Heart left ventricle (tissue), 13 donors: ENCODE measurements around the gene ARHGAP19.

Source experiments
- POLR2A ChIP-seq, 2 donors: fragments of 450-650 bp; IDR thresholded peaks; one replicate each; pipeline ENCODE4 v1.6.1; 2017; ENCODE audit warnings: antibody characterized with exemption in 2 of 2, mild to moderate bottlenecking in 2 of 2, moderate library complexity in 2 of 2
- TF ChIP-seq, protein P1 (sequence below), 12 donors: fragments of 200-600 bp; sonication (generic) in 4 of 12; IDR thresholded peaks; one replicate each; pipeline versions ENCODE4 v1.5.0 to v1.8.0; 2018 to 2022; ENCODE audit warnings: antibody characterized with exemption in 12 of 12, mild to moderate bottlenecking in 5 of 12
- donor health status: ischemic (EF 13 %, LVEDD 7.1; RV severe dilation, severe dysfunction).
- donor health status: DM: no; HTN: yes; CAD: no.
- donor health status: DM: no; HTN: no; CAD: no.
- donor health status: ischemic (EF 25% LVEDD 6.9; RV normal size, moderate dysfunction).
- donor health status: ischemic (EF 25% LVEDD 5.7; RV mildly dilated, moderate dysfunction).
- donor health status: ischemic (EF 35%, LVEDD 5.7; RV mildly dilated, moderate dysfunction).
- donor health status: nonischemic (EF 11% LVEDD 7.7; RV severe dilation, severe dysfunction).
- donor health status: DM: yes; HTN: yes; CAD: no.
- donor health status: PGD.
- donor health status: ischemic (EF 29% LVEDD 5.4; RV normal size, mild dysfunction).
- donor health status: nonischemic (EF 23%, LVEDD 6.1; RV moderate dilation, normal function).

DNA sequence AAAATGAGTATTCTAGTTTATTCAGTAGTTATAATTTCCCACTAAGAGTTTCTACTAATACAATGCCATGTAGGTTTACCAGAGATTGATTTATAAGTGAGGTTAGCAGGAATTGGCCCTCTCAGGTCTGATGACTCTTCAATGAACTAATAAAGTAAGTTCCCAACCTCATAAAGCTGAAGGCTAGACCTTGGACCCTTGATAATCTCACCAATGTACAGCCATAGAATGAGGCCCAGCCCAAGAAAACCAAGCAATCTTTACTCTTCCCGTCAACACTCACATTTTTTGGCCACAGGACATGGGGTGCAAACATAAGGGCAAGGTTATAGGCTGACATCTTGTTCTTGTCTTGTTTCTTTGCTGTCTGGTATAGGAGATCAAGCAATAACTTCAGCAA is 33.3 kb downstream of the ARHGAP19 start:
- TF ChIP-seq, protein P1, sequence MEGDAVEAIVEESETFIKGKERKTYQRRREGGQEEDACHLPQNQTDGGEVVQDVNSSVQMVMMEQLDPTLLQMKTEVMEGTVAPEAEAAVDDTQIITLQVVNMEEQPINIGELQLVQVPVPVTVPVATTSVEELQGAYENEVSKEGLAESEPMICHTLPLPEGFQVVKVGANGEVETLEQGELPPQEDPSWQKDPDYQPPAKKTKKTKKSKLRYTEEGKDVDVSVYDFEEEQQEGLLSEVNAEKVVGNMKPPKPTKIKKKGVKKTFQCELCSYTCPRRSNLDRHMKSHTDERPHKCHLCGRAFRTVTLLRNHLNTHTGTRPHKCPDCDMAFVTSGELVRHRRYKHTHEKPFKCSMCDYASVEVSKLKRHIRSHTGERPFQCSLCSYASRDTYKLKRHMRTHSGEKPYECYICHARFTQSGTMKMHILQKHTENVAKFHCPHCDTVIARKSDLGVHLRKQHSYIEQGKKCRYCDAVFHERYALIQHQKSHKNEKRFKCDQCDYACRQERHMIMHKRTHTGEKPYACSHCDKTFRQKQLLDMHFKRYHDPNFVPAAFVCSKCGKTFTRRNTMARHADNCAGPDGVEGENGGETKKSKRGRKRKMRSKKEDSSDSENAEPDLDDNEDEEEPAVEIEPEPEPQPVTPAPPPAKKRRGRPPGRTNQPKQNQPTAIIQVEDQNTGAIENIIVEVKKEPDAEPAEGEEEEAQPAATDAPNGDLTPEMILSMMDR (IDR thresholded peaks at IDR 0.05) = no peak
- TF ChIP-seq POLR2A (IDR thresholded peaks at IDR 0.05) = no peak
